Measurements from ENCODE around the gene RNF138.
A peak's percentile ranks its signal among the peaks of the same experiment; 100 is the strongest.
"Not testable (repeated sequence)": the region's sequence is repeated elsewhere in the genome, so short reads cannot be mapped to it uniquely, and the experiment has no call there.

Gene RNF138

GRCh38 chr18:32086881-32087280 lies 4.8 kb upstream of the RNF138 start:
- no peak for TF ChIP-seq ZNF274 (IDR thresholded peaks at IDR 0.05; ENCODE audit: low read depth, low read length)
- H3K4me3 ChIP-seq (ENCODE audit: low read length), result no peak overlapping the region

GRCh38 chr18:32090831-32091230 lies 843 bp upstream of the RNF138 start:
- not testable (repeated sequence) for H3K4me3 ChIP-seq (ENCODE audit: low read length)

GRCh38 chr18:32091325-32091723 lies 350 bp upstream of the RNF138 start:
- no peak for TF ChIP-seq ZNF274 (IDR thresholded peaks at IDR 0.05; ENCODE audit: low read depth, low read length)
- H3K4me3 ChIP-seq (ENCODE audit: low read length), result peak overlapping the region; percentile 77

GRCh38 chr18:32092422-32093101 lies 888 bp downstream of the RNF138 start:
- H3K4me3 ChIP-seq (ENCODE audit: low read length), result peak overlapping the region; percentile 90
- no peak for TF ChIP-seq ZNF274 (IDR thresholded peaks at IDR 0.05; ENCODE audit: low read depth, low read length)

GRCh38 chr18:32093102-32093511 lies 1.4 kb downstream of the RNF138 start:
- peak overlapping the region; percentile 90 for H3K4me3 ChIP-seq (ENCODE audit: low read length)
- TF ChIP-seq ZNF274 (IDR thresholded peaks at IDR 0.05; ENCODE audit: low read depth, low read length), result no peak

GRCh38 chr18:32093523-32093922 lies 1.8 kb downstream of the RNF138 start:
- TF ChIP-seq ZNF274 (IDR thresholded peaks at IDR 0.05; ENCODE audit: low read depth, low read length), result no peak
- peak overlapping the region; percentile 90 for H3K4me3 ChIP-seq (ENCODE audit: low read length)

- peak overlapping the region; percentile 2; the same call in 1 of the 2 replicates for H3K4me3 ChIP-seq (ENCODE audit: low read length)
- TF ChIP-seq ZNF274 (IDR thresholded peaks at IDR 0.05; ENCODE audit: low read depth, low read length), result no peak
Measured at GRCh38 chr18:32095192-32095899, 3.7 kb downstream of the RNF138 start.

- TF ChIP-seq ZNF274 (IDR thresholded peaks at IDR 0.05; ENCODE audit: low read depth, low read length), result no peak
- no peak overlapping the region for H3K4me3 ChIP-seq (ENCODE audit: low read length)
Measured at GRCh38 chr18:32095900-32096229, 4.2 kb downstream of the RNF138 start.

GRCh38 chr18:32096946-32097345 lies 5.3 kb downstream of the RNF138 start:
- no peak overlapping the region for H3K4me3 ChIP-seq (ENCODE audit: low read length)
- no peak for TF ChIP-seq ZNF274 (IDR thresholded peaks at IDR 0.05; ENCODE audit: low read depth, low read length)

- no peak overlapping the region for H3K4me3 ChIP-seq (ENCODE audit: low read length)
- no peak for TF ChIP-seq ZNF274 (IDR thresholded peaks at IDR 0.05; ENCODE audit: low read depth, low read length)
Measured at GRCh38 chr18:32104516-32104915, 12.8 kb downstream of the RNF138 start.

GRCh38 chr18:32110005-32110404 lies 18.3 kb downstream of the RNF138 start:
- TF ChIP-seq ZNF274 (IDR thresholded peaks at IDR 0.05; ENCODE audit: low read depth, low read length), result no peak
- H3K4me3 ChIP-seq (ENCODE audit: low read length), result no peak overlapping the region

- H3K4me3 ChIP-seq (ENCODE audit: low read length), result no peak overlapping the region
- no peak for TF ChIP-seq ZNF274 (IDR thresholded peaks at IDR 0.05; ENCODE audit: low read depth, low read length)
Measured at GRCh38 chr18:32111706-32112105, 20.0 kb downstream of the RNF138 start.

GRCh38 chr18:32112826-32113225 lies 21.2 kb downstream of the RNF138 start:
- TF ChIP-seq ZNF274 (IDR thresholded peaks at IDR 0.05; ENCODE audit: low read depth, low read length), result no peak
- no peak overlapping the region for H3K4me3 ChIP-seq (ENCODE audit: low read length)

- no peak for TF ChIP-seq ZNF274 (IDR thresholded peaks at IDR 0.05; ENCODE audit: low read depth, low read length)
- no peak overlapping the region for H3K4me3 ChIP-seq (ENCODE audit: low read length)
Measured at GRCh38 chr18:32114293-32114942, 22.7 kb downstream of the RNF138 start.

GRCh38 chr18:32122039-32122438 lies 30.4 kb downstream of the RNF138 start:
- TF ChIP-seq ZNF274 (IDR thresholded peaks at IDR 0.05; ENCODE audit: low read depth, low read length), result no peak

More at GRCh38 chr18:32122039-32122438, 30.4 kb downstream of the RNF138 start:
- H3K4me3 ChIP-seq (ENCODE audit: low read length), result no peak overlapping the region

Data from GM08714 (cell line).